ENCODE results near the gene DPPA4.
"Not testable (repeated sequence)": the region's sequence is repeated elsewhere in the genome, so short reads cannot be mapped to it uniquely, and the experiment has no call there.

The DPPA4 gene

DNA sequence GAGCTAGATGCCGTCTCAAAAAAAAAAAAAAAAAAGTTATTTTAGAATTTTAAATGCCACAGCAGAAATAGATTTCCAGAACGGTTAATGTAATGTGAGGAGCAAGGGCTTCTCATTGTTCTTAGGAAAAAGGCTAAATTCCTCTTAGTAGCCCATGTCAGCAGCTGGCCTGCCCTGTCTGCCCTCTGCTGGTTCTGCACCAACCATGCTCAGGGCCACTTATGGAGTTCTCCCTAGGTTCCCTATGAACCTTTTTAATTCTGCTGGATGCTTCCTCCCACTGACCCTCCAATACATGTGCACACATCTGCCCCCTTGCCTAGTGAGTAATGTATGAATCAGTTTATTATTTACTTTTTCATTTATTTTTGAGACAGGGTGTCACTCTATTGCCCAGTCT is 32.2 kb upstream of the DPPA4 start:
- DNase-seq (ENCODE audit: low spot score), result no peak
- TF ChIP-seq, protein P1, sequence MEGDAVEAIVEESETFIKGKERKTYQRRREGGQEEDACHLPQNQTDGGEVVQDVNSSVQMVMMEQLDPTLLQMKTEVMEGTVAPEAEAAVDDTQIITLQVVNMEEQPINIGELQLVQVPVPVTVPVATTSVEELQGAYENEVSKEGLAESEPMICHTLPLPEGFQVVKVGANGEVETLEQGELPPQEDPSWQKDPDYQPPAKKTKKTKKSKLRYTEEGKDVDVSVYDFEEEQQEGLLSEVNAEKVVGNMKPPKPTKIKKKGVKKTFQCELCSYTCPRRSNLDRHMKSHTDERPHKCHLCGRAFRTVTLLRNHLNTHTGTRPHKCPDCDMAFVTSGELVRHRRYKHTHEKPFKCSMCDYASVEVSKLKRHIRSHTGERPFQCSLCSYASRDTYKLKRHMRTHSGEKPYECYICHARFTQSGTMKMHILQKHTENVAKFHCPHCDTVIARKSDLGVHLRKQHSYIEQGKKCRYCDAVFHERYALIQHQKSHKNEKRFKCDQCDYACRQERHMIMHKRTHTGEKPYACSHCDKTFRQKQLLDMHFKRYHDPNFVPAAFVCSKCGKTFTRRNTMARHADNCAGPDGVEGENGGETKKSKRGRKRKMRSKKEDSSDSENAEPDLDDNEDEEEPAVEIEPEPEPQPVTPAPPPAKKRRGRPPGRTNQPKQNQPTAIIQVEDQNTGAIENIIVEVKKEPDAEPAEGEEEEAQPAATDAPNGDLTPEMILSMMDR (IDR thresholded peaks at IDR 0.05; ENCODE audit: extremely low read depth, missing control alignments), result no peak

DNA sequence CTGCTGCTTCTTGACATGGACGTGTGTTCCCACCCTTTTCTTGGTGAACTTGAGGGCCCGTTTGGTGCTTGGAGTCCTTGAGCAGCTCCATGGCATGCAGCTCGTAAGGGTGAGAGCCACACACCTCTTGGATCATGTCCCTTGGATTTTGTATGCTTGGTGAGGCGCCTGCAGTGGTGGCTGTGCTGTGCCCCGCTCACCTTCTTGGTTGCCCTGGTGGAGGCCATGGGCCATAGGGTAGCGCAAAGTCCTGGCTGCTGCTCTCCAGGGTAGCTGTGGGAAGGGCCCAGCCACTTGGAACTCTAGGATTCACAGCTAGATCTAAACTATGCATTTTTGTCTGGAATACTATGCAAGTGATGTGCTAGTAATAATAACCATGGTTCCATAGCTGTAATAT is 26.7 kb upstream of the DPPA4 start:
- TF ChIP-seq, protein P1 (IDR thresholded peaks at IDR 0.05; ENCODE audit: extremely low read depth, missing control alignments), result no peak
- DNase-seq (ENCODE audit: low spot score), result no peak

DNA sequence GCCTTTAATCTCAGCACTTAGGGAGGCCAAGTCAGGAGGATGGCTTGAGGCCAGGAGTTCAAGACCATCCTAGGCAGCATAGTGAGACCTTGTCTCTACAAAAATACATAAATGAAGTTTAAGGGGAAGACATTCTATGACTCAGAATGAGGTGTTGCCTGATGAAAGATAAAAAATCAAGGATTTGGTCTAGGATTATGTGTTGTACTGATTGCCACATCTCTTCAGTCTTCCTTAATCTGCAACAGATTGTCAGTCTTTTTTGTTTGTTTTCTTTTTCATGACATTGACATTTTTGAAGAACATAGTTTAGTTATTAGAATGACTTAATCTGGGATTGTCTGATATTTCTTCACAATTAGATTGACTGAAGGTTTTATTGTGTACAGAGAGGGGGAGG is 26.3 kb upstream of the DPPA4 start:
- TF ChIP-seq, protein P1 (IDR thresholded peaks at IDR 0.05; ENCODE audit: extremely low read depth, missing control alignments), result no peak
- DNase-seq (ENCODE audit: low spot score), result no peak

DNA sequence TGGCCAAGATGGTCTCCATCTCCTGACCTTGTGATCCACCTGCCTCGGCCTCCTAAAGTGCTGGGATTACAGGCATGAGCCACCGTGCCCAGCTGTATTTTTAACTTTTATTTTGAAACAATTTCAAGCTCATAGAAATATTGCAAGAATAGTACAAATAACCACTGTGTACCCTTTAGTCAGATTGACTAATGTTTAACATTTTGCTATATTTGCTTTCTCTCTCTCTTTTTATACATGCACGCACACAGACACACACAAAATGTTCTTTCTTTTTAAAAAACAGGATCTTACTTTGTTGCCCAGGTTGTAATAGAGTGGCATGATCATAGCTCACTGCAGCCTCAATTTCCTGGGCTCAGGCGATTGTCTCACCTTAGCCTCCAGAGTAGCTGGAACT is 25.5 kb upstream of the DPPA4 start:
- TF ChIP-seq, protein P1 (IDR thresholded peaks at IDR 0.05; ENCODE audit: extremely low read depth, missing control alignments), result no peak

DNA sequence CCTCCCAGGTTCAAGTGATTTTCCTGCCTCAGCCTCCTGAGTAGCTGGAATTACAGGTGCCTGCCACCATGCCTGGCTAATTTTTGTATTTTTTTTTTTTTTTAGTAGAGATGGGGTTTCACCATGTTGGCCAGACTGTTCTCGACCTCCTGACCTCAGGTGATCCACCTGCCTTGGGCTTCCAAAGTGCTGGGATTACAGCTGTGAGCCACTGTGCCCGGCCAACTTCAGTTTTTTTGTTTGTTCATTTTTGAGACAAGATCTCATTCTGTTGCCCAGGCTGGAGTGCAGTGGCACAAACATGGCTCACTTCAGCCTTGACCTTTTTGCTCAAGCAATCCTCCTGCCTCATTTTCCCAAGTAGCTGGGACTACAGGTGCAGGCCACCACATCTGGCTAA is 21.5 kb upstream of the DPPA4 start:
- not testable (repeated sequence) for DNase-seq (ENCODE audit: low spot score)

More for the DNA sequence above, 25.5 kb upstream of the DPPA4 start:
- no peak for DNase-seq (ENCODE audit: low spot score)

DNA sequence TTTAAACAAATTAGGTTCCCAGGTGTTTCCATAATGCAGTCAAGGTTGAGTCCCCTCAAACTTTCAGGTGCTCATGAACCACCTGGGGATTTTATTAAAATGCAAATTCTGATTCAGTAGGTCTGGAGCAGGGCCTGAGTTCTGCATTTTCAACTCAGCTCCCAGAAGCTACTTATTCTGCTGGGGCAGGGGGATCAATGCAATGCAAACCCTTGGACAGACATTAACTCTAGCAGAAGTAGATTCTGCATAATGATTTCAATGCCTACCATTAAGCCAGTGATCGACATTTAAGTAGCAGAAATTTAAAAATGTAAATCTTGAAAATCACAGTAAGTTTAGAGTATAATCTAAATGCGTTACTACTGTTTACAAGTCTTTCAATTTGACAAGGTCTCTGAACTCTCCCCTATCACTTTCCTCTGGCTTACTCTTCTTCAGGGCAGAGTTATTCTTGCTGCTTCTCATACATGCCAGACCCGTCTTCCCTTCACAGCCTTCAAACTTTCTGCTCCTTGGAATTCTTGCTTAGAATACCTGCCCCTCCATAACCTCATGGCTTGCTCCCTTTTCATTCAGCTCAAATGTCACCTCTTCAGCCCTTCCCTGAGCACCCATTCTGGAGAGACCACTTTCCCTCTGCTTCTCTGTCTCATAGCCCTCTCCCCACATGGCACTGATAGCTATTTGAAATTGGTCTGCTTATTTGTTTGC is 19.3 kb upstream of the DPPA4 start:
- TF ChIP-seq, protein P1 (IDR thresholded peaks at IDR 0.05; ENCODE audit: extremely low read depth, missing control alignments), result no peak
- no peak for DNase-seq (ENCODE audit: low spot score)

DNA sequence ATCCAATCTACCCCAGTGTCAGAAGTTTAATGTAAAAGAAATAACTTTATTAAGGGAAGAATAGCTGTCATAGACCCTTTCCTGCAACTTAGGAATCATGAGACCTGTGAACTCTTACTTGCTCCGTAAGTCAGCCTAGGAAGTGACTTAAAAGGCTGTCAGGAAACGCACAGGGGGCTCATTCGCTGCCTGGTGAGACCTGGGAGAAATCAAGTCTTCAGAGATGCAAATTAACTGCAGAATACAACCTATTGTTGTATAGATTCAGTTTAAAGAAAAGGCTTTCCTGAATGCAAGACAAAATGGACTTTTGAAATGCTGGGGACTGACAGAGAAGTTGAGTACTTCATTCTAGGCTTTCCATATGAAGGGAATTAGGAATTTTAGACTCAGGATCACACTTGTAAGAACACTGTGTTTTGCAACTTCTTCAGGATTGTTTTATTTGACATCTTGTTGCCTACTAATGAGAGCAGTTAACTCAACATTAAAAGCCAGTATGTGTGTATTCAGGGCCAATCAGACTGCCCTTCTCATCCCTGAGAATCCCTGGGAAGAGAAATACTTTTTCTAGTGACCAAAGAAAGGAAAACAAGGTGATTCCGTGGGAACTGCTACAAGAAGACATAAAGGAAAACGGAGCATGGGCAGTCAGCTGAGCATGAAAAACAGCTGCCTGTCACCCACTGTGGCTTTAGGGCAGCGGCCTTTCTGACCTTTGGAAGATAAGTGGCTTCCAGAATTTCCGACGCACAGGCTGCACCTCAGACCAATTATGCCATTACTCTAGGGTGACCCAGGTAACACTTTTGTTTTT is 18.5 kb upstream of the DPPA4 start:
- TF ChIP-seq, protein P1 (IDR thresholded peaks at IDR 0.05; ENCODE audit: extremely low read depth, missing control alignments), result no peak
- DNase-seq (ENCODE audit: low spot score), result no peak
